ENCODE data around the gene RAPGEF6.
"Not testable (repeated sequence)": the region's sequence is repeated elsewhere in the genome, so short reads cannot be mapped to it uniquely, and the experiment has no call there.

DNA sequence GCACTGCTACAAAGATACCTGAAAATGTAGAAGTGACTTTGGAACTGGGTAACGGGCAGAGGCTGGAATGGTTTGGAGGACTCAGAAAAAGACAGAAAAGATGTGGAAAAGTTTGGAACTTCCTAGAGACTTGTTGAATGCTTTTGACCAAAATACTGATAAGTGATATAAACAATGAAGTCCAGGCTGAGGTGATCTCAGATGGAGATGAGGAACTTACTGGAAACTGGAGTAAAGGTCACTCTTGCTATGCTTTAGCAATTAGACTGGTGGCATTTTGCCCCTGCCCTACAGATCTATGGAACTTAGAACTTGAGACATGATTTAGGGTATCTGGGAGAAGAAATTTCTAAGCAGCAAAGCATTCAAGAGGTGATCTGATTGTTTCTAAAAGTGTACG, 41.6 kb downstream of the RAPGEF6 start:
- not testable (repeated sequence) for TF ChIP-seq POLR2AphosphoS5, POLR2A (IDR thresholded peaks at IDR 0.05; ENCODE audit: low read depth, low read length)

Measured in GM12892 (cell line).